Lower lobe of right lung (tissue), 2 donors: Measurements from ENCODE around the gene KIAA1549. TPM values are rescaled to one million over a fixed set of nuclear protein-coding genes. Genes with fewer than 3 reads are reported as not detected.

ENCODE experiments used
- ATAC-seq, 2 donors: fragments of 200-7000 bp; cut with Tn5 transposase; one replicate each; pipeline ENCODE4 v1.9.1; 2020 to 2022; ENCODE audit warnings: mild to moderate bottlenecking in 2 of 2, moderate library complexity in 2 of 2
- DNase-seq: peaks from one replicate; pipeline ENCODE4 v3.0.0-alpha.2; 2020
- H3K27ac ChIP-seq: fragments of 200-600 bp; one replicate; pipeline ENCODE4 v1.8.0; 2022
- H3K27me3 ChIP-seq: fragments of 200-600 bp; one replicate; pipeline ENCODE4 v1.8.0; 2022; ENCODE audit warnings: low read depth
- H3K36me3 ChIP-seq: fragments of 200-600 bp; one replicate; pipeline ENCODE4 v1.8.0; 2022; ENCODE audit warnings: mild to moderate bottlenecking
- H3K4me1 ChIP-seq: fragments of 200-600 bp; one replicate; pipeline ENCODE4 v1.8.0; 2022
- H3K4me3 ChIP-seq: fragments of 200-600 bp; one replicate; pipeline ENCODE4 v1.8.0; 2022; ENCODE audit warnings: mild to moderate bottlenecking
- H3K9me3 ChIP-seq: fragments of 200-600 bp; one replicate; pipeline ENCODE4 v1.8.0; 2022
- CTCF ChIP-seq: fragments of 200-600 bp; IDR thresholded peaks from one replicate; pipeline ENCODE4 v1.8.0; 2022; ENCODE audit warnings: antibody characterized with exemption, mild to moderate bottlenecking
- intact Hi-C: fragments of 100-400 bp; cut with DNase I; formaldehyde crosslinking; loops from one replicate; pipeline ENCODE4 v1.11.0; 2022
- total RNA-seq: library from RNA; stranded (reverse); fragmentation: NEBNext Ultra II Directional; extraction: Animal tissue kit (Norgen Biotek cat#: 25700); gene quantifications from one replicate; pipeline ENCODE4 v1.2.1, GENCODE V29; 2021
- donor health status: DM: no; HTN: yes; CAD: no; lungs with severe emphysema.

KIAA1549 gene
- total RNA-seq, 1 donor from 2014 or later = 5.3 TPM

- no peaks in the 10 kb centered on the region for H3K9me3 ChIP-seq
- H3K4me1 ChIP-seq = peaks cover 9% of the 10 kb centered on the region
- H3K4me3 ChIP-seq = peak overlapping the region; percentile 30
- peak; percentile 49 for DNase-seq
- no peaks in the 10 kb centered on the region for H3K27me3 ChIP-seq
- H3K27ac ChIP-seq = peak overlapping the region; percentile 26
- H3K36me3 ChIP-seq = no peaks in the 10 kb centered on the region
- intact Hi-C loops = no loop called here
- no peak for TF ChIP-seq CTCF
- ATAC-seq = peak; percentile 51 to 58
Observed at GRCh38 chr7:138837627-138838026, 143.6 kb downstream of the KIAA1549 start.

- Histone ChIP-seq H3K4me1 (peaks cover 9% of the 10 kb centered on the region), H3K27ac (no peak overlapping the region), H3K4me3 (no peak overlapping the region), H3K27me3 (no peaks in the 10 kb centered on the region), H3K9me3 (no peaks in the 10 kb centered on the region), H3K36me3 (no peaks in the 10 kb centered on the region)
- ATAC-seq (no peak), DNase-seq (no peak)
- intact Hi-C loops = no loop called here
- no peak for TF ChIP-seq CTCF
Observed at GRCh38 chr7:138835087-138835486, 146.1 kb downstream of the KIAA1549 start.

- no peak for ATAC-seq
Observed at GRCh38 chr7:138834583-138834982, 146.6 kb downstream of the KIAA1549 start.

GRCh38 chr7:138833596-138833995 is 147.6 kb downstream of the KIAA1549 start:
- ATAC-seq (no peak), DNase-seq (no peak)
- TF ChIP-seq CTCF = no peak
- H3K36me3 ChIP-seq = no peaks in the 10 kb centered on the region
- H3K27ac ChIP-seq = no peak overlapping the region
- H3K4me3 ChIP-seq = no peak overlapping the region
- no peaks in the 10 kb centered on the region for H3K27me3 ChIP-seq
- intact Hi-C loops = no loop called here
- no peaks in the 10 kb centered on the region for H3K9me3 ChIP-seq
- peaks cover 9% of the 10 kb centered on the region for H3K4me1 ChIP-seq

More at GRCh38 chr7:138834583-138834982, 146.6 kb downstream of the KIAA1549 start:
- Histone ChIP-seq H3K4me3 (no peak overlapping the region), H3K4me1 (peaks cover 9% of the 10 kb centered on the region), H3K9me3 (no peaks in the 10 kb centered on the region), H3K36me3 (no peaks in the 10 kb centered on the region), H3K27ac (no peak overlapping the region), H3K27me3 (no peaks in the 10 kb centered on the region)
- no peak for DNase-seq
- intact Hi-C loops = no loop called here
- no peak for TF ChIP-seq CTCF

GRCh38 chr7:138832966-138833365 is 148.2 kb downstream of the KIAA1549 start:
- H3K27me3 ChIP-seq = no peaks in the 10 kb centered on the region
- H3K36me3 ChIP-seq = no peaks in the 10 kb centered on the region
- no peak overlapping the region for H3K4me3 ChIP-seq
- H3K27ac ChIP-seq = no peak overlapping the region
- no peaks in the 10 kb centered on the region for H3K9me3 ChIP-seq
- peaks cover 8% of the 10 kb centered on the region for H3K4me1 ChIP-seq
- intact Hi-C loops = no loop called here
- ATAC-seq (no peak), DNase-seq (no peak)
- no peak for TF ChIP-seq CTCF

- H3K4me3 ChIP-seq = no peak overlapping the region
- ATAC-seq = no peak
- no peaks in the 10 kb centered on the region for H3K9me3 ChIP-seq
- no peaks in the 10 kb centered on the region for H3K27me3 ChIP-seq
- TF ChIP-seq CTCF = no peak
- H3K36me3 ChIP-seq = no peaks in the 10 kb centered on the region
- no peak overlapping the region for H3K27ac ChIP-seq
- DNase-seq = no peak
- intact Hi-C loops = no loop called here
- H3K4me1 ChIP-seq = no peaks in the 10 kb centered on the region
Observed at GRCh38 chr7:138829335-138829734, 151.9 kb downstream of the KIAA1549 start.
